Stomach (tissue), 4 donors: Measurements from ENCODE around the gene MTRF1.

ENCODE experiments used
- POLR2A ChIP-seq, 4 donors: fragments of 450-650 bp; IDR thresholded peaks; one replicate each; pipeline ENCODE4 v1.6.1; 2016; ENCODE audit warnings: antibody characterized with exemption in 4 of 4, control low read depth in 2 of 4, mild to moderate bottlenecking in 1 of 4, moderate library complexity in 1 of 4
- TF ChIP-seq, protein P1 (sequence below), 7 experiments: fragments of 450-650 bp in 4 of 7; fragments of 200-600 bp in 3 of 7; sonication (generic) in 3 of 7; IDR thresholded peaks; one replicate each; pipeline ENCODE4 v1.5.1; 2016 to 2019; ENCODE audit warnings: antibody characterized with exemption in 7 of 7, control low read depth in 2 of 7, mild to moderate bottlenecking in 1 of 7

DNA sequence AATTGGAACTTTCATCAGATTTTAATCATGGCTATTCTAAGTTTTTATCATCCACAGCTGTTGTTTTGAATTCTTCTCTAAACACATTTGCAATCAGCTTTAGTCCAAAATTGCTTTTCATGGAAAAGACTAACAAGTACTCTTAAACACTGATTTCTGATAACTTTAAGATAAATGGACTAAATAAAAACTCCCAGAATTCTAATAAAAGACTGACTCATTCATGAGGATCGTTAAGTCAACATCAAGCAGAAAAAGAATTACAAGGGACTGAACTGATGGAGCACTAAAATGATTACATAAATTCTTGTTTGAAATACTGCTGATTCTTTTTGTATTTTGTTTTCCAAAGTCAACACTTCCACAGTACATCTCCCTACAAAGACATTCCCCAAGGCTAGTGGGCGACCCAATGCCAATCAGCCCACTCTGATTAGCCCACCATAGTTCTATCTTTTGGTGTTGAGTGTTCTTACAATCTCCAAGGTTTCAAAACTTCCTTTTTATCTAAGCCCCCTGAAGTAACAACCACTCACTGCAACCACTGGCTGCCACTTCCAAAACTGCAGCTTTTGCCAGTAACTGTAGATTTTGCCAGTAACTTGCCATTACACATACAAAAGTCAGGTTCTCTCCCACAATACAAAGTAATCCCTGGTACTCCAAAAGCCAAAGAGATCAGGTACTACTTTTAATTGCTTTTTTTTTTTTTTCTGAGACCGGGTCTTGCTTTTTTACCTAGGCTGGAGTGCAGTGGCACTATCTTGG is 33.7 kb upstream of the MTRF1 start:
- TF ChIP-seq, protein P1, sequence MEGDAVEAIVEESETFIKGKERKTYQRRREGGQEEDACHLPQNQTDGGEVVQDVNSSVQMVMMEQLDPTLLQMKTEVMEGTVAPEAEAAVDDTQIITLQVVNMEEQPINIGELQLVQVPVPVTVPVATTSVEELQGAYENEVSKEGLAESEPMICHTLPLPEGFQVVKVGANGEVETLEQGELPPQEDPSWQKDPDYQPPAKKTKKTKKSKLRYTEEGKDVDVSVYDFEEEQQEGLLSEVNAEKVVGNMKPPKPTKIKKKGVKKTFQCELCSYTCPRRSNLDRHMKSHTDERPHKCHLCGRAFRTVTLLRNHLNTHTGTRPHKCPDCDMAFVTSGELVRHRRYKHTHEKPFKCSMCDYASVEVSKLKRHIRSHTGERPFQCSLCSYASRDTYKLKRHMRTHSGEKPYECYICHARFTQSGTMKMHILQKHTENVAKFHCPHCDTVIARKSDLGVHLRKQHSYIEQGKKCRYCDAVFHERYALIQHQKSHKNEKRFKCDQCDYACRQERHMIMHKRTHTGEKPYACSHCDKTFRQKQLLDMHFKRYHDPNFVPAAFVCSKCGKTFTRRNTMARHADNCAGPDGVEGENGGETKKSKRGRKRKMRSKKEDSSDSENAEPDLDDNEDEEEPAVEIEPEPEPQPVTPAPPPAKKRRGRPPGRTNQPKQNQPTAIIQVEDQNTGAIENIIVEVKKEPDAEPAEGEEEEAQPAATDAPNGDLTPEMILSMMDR (IDR thresholded peaks at IDR 0.05) = no peak
- no peak for TF ChIP-seq POLR2A (IDR thresholded peaks at IDR 0.05)
